Fibroblast of skin of left quadriceps (primary cell): ENCODE results near the gene JPH4.
A peak's percentile ranks its signal among the peaks of the same experiment; 100 is the strongest.
"Not testable (repeated sequence)": the region's sequence is repeated elsewhere in the genome, so short reads cannot be mapped to it uniquely, and the experiment has no call there.

Experiments used
- DNase-seq, 2 experiments: peaks; one replicate each; pipeline ENCODE4 v3.0.0-alpha.2; 2013; ENCODE audit warnings: low read depth in 2 of 2

JPH4 gene

DNA sequence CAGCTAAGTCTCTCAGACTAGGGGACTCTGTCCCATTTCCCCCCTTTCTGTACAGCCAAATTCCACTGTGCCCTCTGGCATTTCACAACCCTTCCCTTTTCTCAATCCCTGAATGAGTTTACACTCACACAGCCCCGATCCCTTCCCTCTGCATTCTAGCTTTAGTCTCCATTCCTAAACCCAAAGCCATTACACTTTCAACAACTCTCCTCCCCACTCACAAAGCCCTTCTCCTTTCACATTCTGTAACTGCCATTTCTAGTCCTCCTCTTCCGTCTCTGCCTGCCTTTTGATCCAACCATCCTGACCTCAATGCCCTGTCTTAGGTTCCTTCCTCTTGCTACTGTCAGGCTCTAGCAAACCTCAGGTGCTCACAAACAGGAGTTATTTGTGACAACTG is 30.7 kb downstream of the JPH4 start:
- no peak for DNase-seq

DNA sequence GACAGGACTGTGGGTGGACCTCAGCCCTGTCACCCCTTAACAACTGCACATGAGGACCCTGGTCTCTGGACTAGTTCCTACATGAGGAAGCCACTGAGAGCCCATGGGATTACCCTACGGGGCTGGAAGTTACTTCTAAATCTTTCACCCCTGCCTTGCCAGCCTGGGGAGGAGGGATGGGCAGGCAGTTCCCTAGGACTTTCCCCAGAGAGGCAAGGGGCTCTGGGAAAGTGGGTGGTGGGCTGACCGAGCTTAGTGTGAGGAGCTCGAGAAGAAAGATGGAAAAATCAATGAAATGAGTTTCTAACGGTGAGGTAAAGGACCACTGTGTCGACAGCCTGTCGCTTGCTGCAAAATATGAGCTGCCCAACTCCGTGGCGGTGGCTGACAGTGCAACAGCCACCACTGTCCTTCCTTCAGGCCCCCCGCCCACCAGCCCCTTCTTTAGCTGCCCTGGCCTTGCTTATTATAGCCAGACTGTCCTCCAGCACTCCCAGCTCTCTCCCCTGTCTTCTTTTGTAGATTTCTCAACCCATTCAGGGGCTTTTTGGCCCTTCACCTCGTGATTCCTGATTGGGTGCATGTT is 32.0 kb downstream of the JPH4 start:
- no peak for DNase-seq

DNA sequence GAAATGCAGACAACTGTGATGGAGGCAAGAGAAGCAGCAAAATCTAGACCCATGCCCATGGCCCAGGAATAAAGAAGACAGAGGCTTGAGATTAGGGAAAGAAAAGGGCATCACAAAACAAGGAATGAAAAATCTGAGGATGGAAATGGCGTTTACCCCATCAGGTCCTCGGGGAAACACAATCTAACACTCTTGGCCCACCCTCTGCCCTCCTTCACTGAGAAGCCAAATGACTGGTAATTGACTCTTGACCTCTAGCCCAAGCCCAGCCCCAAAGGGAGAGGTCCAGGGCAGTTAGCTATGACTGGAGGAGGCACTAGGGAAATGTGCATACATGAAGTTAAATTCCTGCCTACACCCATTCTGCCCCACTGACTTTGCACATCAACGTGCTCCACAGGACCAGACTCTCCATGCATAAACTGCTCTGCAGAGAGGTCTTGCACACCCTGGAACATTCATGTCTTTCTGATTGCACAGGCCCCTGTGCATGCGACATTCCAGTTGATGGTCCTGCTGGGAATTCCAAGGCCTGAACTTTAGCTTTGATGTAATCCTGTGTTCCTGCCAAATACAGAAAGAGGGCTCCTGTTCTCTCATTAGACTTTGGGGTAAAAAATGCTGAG is 32.7 kb downstream of the JPH4 start:
- no peak for DNase-seq

DNA sequence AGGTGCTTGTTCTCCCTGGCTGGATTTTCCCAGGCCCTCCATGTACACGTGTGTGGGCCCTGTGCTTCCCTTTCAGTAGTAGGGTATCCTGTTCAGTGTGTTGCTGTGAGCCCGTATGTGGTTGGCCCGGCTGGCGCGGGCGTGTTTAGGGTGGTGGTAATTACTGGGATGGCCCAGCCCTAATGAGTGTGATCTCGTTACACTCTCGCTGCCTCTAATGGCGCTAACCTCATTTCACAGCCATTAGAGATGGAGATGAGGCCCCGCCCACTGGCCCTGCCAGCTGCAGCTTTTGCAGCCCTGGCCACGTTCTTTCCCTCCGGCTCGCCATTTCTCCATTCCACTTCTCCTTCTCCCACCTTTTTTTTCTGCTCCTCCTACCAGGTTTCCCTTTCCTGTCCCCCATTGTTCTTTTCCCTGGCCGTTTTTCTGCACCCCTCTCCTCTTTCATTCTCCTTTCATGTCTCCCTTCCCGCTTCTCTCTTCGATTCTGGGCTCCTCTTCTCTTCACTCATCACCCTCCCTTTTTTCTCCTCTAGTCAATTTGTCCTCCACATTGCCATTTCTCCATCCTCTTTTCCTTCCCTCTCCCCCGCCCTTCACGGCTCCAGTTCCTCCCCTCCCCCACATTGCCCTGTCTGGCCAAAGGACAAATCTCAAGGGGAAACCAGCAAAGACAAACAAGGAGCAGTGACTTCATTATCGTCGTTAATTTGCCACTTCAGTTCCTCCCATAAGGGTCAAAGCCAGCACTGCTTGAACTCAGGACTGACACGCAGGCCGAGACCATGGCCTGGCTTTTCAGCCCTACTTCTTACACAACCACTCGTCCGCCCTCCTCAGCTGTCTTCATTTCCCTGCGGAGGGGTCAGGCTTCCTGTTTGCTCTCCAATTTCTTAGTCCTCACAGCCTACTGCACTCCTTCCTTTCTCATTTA is 33.8 kb downstream of the JPH4 start:
- no peak for DNase-seq

DNA sequence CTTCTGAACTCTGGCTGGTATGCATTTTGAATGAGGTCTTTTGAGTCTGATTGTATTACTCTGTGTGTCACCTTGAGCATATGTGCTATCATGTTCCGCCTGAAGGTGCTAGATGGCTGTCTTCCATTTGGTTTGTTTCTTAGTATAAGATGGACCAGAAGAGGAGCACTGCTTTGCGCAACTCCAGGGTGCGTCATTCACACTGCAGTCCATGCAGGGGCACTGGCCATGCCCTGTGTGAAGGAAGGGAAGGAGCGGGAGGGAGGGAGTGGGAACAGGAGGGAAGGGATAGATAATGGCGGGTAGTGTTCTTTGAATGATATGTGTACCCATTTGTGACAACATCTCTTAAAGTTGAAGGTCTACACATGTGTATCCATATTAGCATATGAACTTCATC is 35.2 kb downstream of the JPH4 start:
- DNase-seq, result no peak

DNA sequence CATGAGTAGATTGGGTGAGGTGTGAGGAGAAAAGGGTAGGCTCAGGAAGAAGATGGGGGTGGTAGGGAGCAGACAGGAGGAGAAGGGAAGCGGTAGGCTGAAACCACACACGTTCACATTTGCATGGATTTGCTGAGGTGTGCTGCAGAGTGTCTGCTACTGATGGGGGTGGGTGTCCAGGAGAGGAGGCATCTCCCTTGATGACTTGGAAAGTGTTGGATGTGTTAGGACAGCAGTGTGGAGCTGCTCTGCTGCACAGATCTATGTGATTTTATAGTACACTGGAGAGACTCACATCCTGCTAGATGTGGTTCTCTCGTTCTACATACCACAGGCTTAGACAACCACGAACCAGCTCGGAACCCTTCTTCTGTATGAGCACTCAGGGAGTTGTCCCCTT is 36.3 kb downstream of the JPH4 start:
- no peak for DNase-seq

DNA sequence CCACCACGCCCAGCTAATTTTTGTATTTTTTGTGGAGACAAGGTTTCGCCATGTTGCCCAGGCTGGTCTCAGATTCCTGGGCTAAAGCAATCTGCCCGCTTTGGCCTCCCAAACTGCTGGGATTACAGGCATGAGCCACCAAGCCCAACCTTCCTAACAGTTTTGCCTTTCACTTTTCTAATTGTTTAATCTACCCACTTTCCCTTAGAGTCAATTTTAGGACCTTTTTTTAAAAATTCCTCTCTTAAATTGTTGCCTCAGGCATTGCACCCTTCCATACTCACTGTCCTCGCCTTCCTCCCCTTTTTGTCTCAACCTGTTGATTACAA is 38.5 kb downstream of the JPH4 start:
- no peak for DNase-seq

DNA sequence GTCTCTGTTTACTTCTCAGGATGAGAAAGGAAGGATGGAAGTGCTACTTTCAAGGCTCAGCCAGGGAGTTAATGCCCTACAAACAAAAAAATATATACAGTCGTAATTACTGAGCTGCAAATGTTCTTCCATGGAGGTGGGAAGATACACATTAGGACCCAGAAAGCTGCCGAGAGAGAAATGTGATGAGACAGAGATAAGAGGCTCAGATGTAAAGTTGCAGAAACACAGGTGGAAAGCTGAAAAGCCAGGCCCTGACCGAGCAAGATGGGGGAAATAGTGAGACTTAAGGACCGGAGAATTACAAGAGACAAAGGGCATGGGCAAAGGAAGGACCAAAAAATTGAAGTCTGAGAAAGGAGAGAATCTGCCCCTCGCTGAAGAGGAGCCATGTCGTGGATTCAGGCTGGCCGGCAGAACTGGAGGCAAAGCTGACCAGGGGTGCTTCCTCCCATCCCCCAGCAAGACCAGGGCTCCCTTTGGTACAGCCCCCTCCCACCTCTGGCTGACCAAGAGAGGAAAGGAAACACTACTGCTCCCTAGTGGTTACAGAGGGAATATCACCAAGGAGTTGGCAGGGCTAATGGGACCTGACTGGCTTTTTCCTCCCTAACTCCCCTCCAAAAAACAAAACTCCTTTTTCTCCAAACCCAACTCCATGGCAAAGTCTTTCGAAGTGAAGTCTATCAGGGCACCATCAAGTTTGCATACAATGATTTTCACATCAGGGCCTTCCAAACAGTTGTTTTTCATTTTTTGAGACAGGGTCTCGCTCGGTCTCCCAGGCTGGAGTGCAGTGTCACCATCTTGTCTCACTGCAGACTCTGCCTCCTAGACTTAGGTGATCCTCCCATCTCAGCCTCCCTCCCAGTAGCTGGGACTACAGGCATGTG is 39.1 kb downstream of the JPH4 start:
- peak in 1 of 2 experiments; percentile 5 for DNase-seq

DNA sequence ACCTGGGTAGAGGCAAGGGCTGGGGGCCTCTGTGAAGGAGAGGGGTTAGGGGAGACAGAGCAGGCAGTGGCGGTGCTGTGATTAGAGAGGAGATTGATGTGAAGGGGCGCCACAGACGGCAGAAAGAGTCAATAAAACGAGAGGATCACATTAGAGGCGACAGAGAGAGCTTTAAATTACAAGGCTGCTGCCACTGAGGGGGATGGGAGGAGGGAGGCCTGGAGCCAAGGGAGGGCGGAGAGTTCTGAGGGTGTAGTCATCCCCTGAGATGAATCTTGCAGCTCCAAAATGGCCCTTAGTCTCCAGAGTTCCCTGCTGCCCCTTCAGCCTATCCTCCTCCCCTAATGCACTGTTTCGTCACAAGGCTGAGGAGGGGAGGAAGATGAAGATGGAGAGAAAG is 39.8 kb downstream of the JPH4 start:
- no peak for DNase-seq

DNA sequence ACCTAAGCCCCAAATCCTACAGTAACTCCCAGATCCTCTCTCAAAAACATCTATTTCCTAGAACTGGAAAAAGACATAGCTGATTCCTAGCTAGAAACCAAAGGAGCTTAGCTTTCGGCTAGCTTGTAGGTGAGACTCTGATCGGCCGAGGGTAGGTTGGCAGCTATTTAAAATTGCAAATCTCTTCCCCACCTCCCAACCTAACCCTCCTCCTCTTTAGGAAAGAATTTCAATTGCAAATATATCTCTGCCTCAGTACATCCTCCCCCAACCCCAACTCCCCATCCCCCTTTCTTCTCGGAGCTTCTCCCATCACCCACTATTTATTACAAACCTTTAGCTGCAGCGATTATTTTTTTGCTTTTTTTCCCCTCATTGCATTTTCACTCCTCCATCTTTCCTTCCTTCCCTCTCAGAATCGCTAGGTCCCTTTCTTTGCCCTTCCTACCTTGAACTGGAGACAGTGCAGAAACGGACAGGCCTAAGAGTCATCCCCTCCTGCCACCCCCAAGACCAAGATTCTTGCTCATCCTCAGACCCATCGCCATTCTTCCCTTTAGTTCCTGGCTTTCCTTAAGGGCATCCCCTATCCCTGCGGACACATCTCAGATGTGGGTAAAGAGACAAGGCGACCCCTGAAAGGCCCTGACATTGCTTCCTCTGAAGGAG is 40.4 kb downstream of the JPH4 start:
- no peak for DNase-seq

DNA sequence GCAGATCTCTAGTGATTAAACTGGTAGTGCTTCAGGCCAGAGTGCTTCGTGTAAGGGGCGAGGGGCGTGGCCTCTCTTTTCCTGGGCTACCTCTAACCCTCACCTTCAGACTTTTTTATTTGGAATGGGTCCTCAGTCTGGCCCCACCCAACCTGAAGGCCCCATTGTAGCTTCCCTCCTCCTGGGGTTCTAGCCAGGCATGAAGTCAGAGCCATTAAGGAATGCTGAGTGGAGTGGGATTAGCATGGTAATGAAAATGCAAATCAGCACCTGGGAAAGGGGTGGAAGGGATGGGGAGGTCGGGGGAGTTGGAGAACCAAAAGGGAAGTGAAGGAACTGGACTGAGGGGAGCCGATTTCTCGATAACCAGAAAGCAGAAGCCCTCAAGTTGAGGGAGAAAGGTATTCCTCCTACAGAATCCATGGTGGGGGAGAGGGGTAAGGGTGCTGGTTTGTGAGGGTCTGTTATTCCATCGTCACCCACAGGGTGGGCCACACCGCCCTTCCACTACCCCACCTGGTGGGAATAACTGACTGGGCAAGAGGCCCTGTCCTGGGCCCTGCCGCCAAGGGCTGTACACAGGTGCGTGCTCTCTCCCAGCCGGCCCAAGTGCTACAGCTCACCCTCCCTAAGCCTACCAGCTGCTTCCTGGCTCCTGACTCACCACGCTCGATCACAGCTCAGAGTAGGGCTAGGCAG is 41.1 kb downstream of the JPH4 start:
- DNase-seq, result no peak

DNA sequence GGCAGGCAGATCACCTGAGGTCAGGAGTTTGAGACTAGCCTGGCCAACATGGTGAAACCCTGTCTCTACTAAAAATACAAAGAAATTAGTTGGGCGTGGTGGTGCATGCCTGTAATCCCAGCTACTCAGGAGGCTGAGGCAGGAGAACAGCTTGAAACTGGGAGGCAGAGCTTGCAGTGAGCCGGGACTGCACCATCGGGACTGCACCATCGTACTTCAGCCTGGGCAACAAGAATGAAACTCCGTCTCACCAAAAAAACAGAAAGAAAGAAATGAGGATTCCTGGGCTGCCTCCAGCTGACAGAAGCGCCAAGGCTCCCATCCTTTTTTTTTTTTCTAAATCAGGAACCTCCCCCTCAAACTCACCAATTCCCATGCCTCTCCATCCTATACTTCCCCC is 41.7 kb downstream of the JPH4 start:
- DNase-seq, result not testable (repeated sequence)

DNA sequence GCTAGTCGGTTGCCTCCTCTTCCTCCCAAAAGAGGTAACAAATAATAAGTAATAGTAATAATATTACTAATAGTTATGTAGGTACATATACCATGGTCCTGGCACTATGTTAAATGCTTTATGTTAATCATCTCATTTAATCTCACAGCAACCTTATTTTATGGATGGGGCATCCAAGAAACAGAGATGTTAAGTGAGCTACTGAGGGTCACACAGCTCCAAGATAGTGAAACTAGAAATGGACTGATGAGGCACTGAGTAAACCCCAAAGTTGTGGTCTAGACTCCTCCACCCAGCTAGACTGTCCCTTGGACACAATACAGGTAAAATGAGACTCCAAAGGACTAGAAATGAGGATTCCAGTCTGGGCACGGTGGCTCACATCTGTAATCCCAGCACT is 42.1 kb downstream of the JPH4 start:
- no peak for DNase-seq

DNA sequence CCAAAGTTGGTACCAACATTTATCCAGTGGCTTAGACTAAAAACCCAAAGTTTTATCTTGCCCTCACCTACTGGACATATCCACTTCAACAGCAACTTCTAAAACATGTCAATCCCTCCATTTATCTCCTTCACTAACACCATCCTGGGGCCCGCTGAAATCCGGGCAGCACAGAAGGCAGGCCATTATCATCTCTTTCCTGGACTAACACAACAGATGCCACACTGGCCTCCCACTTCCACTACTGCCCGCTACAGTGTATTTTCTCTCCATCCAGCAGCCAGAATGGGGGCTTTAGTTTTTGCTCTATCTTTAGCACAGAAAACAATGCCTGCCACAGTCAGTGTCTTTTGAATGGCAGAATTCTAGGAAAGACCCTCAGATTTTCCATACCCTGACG is 42.6 kb downstream of the JPH4 start:
- DNase-seq, result no peak

DNA sequence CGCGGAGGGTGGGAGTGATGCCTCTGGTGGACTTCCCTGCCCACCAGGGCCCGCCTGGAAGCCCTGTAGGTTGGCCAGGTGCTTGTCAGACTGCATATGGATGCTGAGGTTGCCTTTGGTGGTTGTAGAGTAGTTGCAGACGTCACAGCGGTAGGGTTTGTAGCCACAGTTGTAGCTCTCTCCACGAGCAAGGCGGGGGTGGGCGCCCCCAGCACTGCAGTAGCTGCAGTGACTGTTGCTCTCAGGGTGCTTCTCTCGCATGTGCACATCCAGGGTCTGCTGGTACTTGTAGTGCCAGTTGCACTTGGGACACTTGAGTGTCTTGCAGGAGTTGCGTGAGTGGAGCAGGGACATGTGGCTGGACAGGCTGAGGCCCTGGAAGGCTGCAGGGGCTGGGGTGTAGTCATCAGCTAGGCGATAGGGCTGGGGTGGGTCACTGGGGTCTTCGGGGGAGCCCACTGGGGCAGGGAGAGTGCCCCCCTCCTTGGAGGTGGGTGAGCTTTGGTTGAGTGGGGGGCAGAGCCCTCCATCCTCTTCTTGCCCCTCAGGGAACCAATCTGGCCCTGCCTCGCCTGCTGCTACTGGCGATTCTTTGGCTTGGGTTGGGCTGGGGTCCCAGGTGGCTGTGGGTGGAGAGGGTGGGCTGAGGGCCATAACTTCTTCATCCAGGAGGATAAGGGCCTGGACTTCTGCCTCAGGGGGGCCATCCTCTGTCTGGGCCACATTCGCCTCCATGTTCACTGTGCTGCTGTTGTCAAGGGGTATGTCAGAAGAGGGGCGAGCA is 44.7 kb downstream of the JPH4 start:
- no peak for DNase-seq

DNA sequence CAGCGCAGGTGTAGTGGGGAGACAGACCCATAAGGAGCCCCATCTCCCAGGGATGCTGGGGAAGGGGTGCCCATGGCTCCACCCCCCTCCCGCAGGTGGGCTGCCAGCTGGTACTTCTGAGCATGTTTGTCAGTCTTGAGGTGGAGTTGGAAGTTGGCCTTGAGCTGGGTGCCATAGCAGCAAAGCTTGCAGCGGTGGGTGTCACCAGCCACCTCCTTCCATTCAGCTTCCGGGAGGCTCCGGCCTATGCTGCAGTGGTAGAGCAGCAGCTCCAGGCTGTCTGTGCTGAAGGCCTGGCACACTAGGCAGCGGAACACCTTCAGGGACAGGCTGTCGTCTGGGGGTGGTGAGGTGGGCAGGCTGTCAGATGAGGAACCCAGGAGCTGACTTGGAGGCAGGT is 45.9 kb downstream of the JPH4 start:
- no peak for DNase-seq

DNA sequence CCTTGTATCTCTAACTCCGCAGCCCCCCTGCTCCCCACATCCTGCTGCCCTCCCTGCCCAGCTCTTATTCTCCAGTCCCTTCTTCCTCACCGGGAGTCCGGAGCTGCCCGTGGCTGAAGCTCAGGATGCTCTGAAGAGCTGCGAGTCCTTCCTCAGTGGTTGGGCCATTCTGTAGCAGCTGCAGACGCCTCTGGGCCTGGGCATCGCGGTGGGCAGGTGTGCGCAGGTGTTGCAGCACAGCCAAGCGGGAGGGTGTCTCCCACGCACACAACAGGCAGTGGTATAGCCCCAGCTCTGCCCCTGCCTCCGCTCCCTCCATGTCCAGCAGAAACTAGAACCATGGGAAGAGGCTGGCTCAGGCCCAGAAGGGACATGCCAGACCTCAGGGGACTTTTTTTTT is 47.2 kb downstream of the JPH4 start:
- no peak for DNase-seq

DNA sequence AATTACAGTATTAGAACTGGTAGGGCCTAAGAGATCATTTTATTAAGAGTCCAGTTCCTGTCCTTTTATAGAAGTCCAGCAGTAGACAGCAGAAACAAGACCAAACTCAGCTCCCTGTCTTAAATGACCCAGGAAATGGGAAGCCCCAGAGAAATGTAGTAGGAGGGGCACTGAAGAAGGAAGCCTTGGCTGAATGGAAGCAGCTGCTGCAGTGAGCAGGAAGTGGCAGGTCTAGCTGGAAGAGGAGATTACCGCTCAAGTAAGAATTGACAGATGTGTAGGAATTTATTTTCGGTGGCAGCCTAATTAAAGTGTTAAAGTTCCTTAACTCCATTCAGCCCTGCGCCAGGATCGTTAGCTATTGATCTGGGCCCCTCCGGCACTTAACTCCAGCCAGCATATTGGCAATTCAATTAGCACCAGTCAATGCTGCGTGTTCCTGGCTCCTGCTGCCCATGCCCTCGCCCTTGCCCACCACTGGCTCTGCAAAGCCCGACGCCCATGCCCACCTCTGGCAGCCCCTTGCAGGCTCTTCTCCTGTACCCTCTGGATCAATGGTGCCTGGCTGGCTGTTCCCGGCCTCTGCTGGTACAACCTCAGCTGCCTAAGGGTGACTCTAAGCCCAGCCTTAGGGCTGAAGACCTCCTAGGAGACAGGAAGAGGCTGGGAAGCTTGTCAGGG is 48.1 kb downstream of the JPH4 start:
- DNase-seq, result no peak

DNA sequence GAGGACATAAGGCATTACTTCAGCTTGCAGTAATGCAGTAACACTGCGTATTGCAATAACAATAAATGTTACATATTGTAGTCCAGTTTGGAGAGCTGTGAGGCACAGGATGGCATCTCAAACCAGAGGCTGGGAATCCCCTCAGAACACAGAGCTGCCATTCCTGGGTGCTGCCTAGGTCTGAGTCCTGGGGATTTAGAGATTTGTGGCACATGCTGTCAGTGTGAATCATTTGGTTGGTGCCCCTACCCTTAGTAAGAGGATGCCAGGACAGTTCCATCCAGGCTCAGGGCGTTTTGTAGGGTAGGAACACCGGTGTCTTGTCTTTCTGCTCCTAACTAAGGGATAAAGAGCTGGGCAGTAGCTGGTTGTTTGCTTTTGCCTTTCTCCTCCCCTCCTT is 49.6 kb downstream of the JPH4 start:
- DNase-seq, result no peak

DNA sequence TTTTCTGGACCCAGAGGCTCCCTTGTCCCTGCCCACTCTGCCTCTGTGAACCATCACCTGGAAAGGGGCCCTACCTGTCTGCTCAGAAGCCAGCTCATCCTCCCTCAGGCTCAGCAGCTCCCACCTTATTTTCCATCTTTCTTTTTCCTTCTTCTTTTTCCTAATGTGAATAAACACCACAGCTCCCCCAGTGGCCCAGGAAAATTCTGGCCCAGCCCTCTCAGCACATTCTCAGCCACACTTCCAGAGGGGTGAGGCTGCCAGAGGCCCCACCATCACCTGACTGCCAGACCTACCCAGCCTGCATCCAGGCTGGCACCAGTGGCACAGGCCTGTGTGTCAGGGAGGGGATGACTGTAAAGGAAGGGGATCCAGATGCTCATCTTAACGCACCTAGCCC is 50.0 kb downstream of the JPH4 start:
- no peak for DNase-seq
